ENCODE measurements around the gene PTH1R.

The PTH1R gene

DNA sequence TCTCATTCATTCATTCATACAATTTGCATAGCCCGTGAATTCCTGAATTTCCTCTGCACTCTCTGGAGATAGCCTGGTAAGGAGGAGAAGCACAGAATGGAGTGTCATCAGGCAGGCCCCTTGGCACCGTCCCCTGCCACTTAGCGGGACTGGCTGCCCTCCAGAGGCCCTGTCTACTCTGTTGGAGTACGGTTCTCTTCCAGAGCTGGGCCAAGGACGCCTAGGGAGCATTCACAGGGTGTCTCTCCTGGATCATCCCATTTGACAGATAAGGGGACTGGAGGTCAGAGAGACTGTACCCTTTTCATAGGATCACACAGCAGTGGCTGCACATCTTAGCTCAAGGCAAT, 48.0 kb downstream of the PTH1R start:
- Histone ChIP-seq H3K4me2 (ENCODE audit: low read length) (peak overlapping the region; percentile 95), H3K9me3 (ENCODE audit: control insufficient read depth, insufficient read depth, low read length) (no peaks in the 10 kb centered on the region), H3K36me3 (ENCODE audit: control insufficient read depth, low read length) (peaks cover 85% of the 10 kb centered on the region), H3K27me3 (ENCODE audit: control insufficient read depth, low read length) (no peaks in the 10 kb centered on the region), H3K4me3 (ENCODE audit: low read length) (no peak overlapping the region), H3F3A (ENCODE audit: control insufficient read depth, insufficient read depth) (peaks cover 41% of the 10 kb centered on the region), H3K27ac (ENCODE audit: low read depth, low read length) (peak overlapping the region; percentile 99), H3K9me2 (replicated peaks; ENCODE audit: control insufficient read depth, low read length) (no peaks in the 10 kb centered on the region), H4K20me1 (ENCODE audit: control insufficient read depth, insufficient read depth, low read depth, low read length) (peaks cover 4% of the 10 kb centered on the region; the same call in 1 of the 2 replicates), H3K4me1 (ENCODE audit: control insufficient read depth, low read length) (peaks cover 65% of the 10 kb centered on the region), H3K79me2 (ENCODE audit: control insufficient read depth, low read length) (peaks cover 53% of the 10 kb centered on the region)
- TF ChIP-seq EZH2phosphoT487 (IDR thresholded peaks at IDR 0.05; ENCODE audit: borderline replicate concordance, low read length): no peak
- TF ChIP-seq, protein P1, sequence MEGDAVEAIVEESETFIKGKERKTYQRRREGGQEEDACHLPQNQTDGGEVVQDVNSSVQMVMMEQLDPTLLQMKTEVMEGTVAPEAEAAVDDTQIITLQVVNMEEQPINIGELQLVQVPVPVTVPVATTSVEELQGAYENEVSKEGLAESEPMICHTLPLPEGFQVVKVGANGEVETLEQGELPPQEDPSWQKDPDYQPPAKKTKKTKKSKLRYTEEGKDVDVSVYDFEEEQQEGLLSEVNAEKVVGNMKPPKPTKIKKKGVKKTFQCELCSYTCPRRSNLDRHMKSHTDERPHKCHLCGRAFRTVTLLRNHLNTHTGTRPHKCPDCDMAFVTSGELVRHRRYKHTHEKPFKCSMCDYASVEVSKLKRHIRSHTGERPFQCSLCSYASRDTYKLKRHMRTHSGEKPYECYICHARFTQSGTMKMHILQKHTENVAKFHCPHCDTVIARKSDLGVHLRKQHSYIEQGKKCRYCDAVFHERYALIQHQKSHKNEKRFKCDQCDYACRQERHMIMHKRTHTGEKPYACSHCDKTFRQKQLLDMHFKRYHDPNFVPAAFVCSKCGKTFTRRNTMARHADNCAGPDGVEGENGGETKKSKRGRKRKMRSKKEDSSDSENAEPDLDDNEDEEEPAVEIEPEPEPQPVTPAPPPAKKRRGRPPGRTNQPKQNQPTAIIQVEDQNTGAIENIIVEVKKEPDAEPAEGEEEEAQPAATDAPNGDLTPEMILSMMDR (IDR thresholded peaks at IDR 0.05; ENCODE audit: low read depth, low read length, poor library complexity, severe bottlenecking): no peak

DNA sequence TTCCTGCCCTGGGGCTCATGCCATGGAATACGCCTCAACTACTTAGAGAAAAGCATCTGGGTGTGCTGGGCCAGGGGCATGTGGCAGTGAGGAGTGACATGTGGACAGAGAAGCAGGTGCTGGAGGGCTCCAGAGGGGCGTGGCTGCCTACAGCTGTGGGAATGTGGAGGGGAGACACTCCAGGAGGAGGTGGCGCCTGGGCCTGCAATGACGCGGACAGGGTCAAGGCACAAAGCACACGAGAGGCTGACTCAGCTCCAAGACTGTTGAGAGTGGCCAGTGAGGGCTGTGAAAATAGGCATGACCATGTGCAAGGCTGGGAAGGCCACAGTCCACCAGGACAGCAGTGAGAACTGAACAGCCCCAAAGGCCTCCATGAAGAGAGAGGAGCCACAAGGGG, 48.5 kb downstream of the PTH1R start:
- Histone ChIP-seq H3F3A (ENCODE audit: control insufficient read depth, insufficient read depth) (peaks cover 46% of the 10 kb centered on the region), H3K4me3 (ENCODE audit: low read length) (peak overlapping the region; percentile 70), H3K79me2 (ENCODE audit: control insufficient read depth, low read length) (peaks cover 58% of the 10 kb centered on the region), H3K27me3 (ENCODE audit: control insufficient read depth, low read length) (no peaks in the 10 kb centered on the region), H4K20me1 (ENCODE audit: control insufficient read depth, insufficient read depth, low read depth, low read length) (peaks cover 4% of the 10 kb centered on the region; the same call in 1 of the 2 replicates), H3K9me3 (ENCODE audit: control insufficient read depth, insufficient read depth, low read length) (no peaks in the 10 kb centered on the region), H3K4me2 (ENCODE audit: low read length) (peak overlapping the region; percentile 95), H3K9me2 (replicated peaks; ENCODE audit: control insufficient read depth, low read length) (no peaks in the 10 kb centered on the region), H3K27ac (ENCODE audit: low read depth, low read length) (peak overlapping the region; percentile 99), H3K4me1 (ENCODE audit: control insufficient read depth, low read length) (peaks cover 70% of the 10 kb centered on the region), H3K36me3 (ENCODE audit: control insufficient read depth, low read length) (peaks cover 85% of the 10 kb centered on the region)
- TF ChIP-seq, protein P1 (IDR thresholded peaks at IDR 0.05; ENCODE audit: low read depth, low read length, poor library complexity, severe bottlenecking): no peak
- TF ChIP-seq EZH2phosphoT487 (IDR thresholded peaks at IDR 0.05; ENCODE audit: borderline replicate concordance, low read length): no peak

DNA sequence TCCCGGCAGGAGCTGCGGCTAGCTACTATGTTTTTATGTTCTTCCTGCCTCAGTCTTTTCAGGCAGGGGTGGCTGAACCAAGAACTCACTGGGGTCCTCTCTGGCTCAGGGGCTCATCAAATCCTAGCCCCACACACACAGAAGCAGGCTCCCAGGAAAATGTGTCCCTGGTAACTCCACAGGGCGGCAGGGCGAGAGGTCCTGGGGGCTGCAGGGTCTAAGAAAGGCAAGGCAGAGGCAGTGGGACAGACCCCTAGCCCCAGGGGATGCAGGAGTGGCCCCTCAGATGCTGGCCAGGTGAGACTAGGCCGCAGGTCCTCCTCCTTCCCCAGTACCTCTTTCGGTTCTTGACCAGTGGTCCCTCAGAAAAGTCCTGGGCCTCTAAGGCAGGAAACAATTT, 48.9 kb downstream of the PTH1R start:
- Histone ChIP-seq H3K79me2 (ENCODE audit: control insufficient read depth, low read length) (peaks cover 62% of the 10 kb centered on the region), H3K27me3 (ENCODE audit: control insufficient read depth, low read length) (no peaks in the 10 kb centered on the region), H3K4me2 (ENCODE audit: low read length) (peak overlapping the region; percentile 95), H4K20me1 (ENCODE audit: control insufficient read depth, insufficient read depth, low read depth, low read length) (peaks cover 4% of the 10 kb centered on the region; the same call in 1 of the 2 replicates), H3K9me2 (replicated peaks; ENCODE audit: control insufficient read depth, low read length) (no peaks in the 10 kb centered on the region), H3F3A (ENCODE audit: control insufficient read depth, insufficient read depth) (peaks cover 50% of the 10 kb centered on the region), H3K4me1 (ENCODE audit: control insufficient read depth, low read length) (peaks cover 74% of the 10 kb centered on the region), H3K27ac (ENCODE audit: low read depth, low read length) (peak overlapping the region; percentile 99), H3K9me3 (ENCODE audit: control insufficient read depth, insufficient read depth, low read length) (no peaks in the 10 kb centered on the region), H3K4me3 (ENCODE audit: low read length) (peak overlapping the region; percentile 70), H3K36me3 (ENCODE audit: control insufficient read depth, low read length) (peaks cover 85% of the 10 kb centered on the region)
- TF ChIP-seq, protein P1 (IDR thresholded peaks at IDR 0.05; ENCODE audit: low read depth, low read length, poor library complexity, severe bottlenecking): no peak
- no peak for TF ChIP-seq EZH2phosphoT487 (IDR thresholded peaks at IDR 0.05; ENCODE audit: borderline replicate concordance, low read length)
